Femur (tissue), 1 donor: ENCODE data around the gene ARL6IP4.

Source experiments
- DNase-seq: peaks from one replicate; pipeline ENCODE4 v3.0.0-alpha.2; 2017

ARL6IP4 gene

GRCh38 chr12:122979001-122979907, 1.2 kb upstream of the ARL6IP4 start:
- DNase-seq, result no peak

GRCh38 chr12:122979908-122980182, 636 bp upstream of the ARL6IP4 start:
- no peak for DNase-seq

GRCh38 chr12:122981036-122981471, 573 bp downstream of the ARL6IP4 start:
- DNase-seq, result no peak

- DNase-seq, result no peak
Measured at GRCh38 chr12:122981587-122982476, 1.4 kb downstream of the ARL6IP4 start.

- no peak for DNase-seq
Measured at GRCh38 chr12:122982477-122982815, 2.0 kb downstream of the ARL6IP4 start.

GRCh38 chr12:122982963-122983788, 2.7 kb downstream of the ARL6IP4 start:
- no peak for DNase-seq

GRCh38 chr12:122983789-122984515, 3.5 kb downstream of the ARL6IP4 start:
- no peak for DNase-seq

GRCh38 chr12:122984612-122985337, 4.3 kb downstream of the ARL6IP4 start:
- no peak for DNase-seq

- DNase-seq, result no peak
Measured at GRCh38 chr12:122985338-122986257, 5.1 kb downstream of the ARL6IP4 start.

GRCh38 chr12:122986258-122986871, 5.9 kb downstream of the ARL6IP4 start:
- no peak for DNase-seq

- DNase-seq, result no peak
Measured at GRCh38 chr12:122987086-122987951, 6.8 kb downstream of the ARL6IP4 start.

GRCh38 chr12:122988036-122988435, 7.6 kb downstream of the ARL6IP4 start:
- no peak for DNase-seq

GRCh38 chr12:122988612-122989212, 8.2 kb downstream of the ARL6IP4 start:
- no peak for DNase-seq

- DNase-seq, result no peak
Measured at GRCh38 chr12:122989225-122989839, 8.9 kb downstream of the ARL6IP4 start.

GRCh38 chr12:122989874-122990419, 9.5 kb downstream of the ARL6IP4 start:
- no peak for DNase-seq

GRCh38 chr12:122990561-122990960, 10.1 kb downstream of the ARL6IP4 start:
- DNase-seq, result no peak

GRCh38 chr12:122990961-122991622, 10.6 kb downstream of the ARL6IP4 start:
- no peak for DNase-seq
